OCI-LY1 (cell line): ENCODE results near the gene SLC9A9.
A peak's percentile ranks its signal among the peaks of the same experiment; 100 is the strongest.

Experiments
- H2AFZ ChIP-seq: fragments of 200-600 bp; sonication (generic), shearing (Covaris generic); 2 replicates; pipeline ENCODE4 v1.6.0; 2014; ENCODE audit warnings: antibody characterized with exemption, mild to moderate bottlenecking, low read length
- H3F3A ChIP-seq: fragments of 200-600 bp; sonication (generic), shearing (Covaris generic); 2 replicates; pipeline ENCODE4 v1.6.0; 2014; ENCODE audit warnings: mild to moderate bottlenecking, antibody characterized with exemption, low read length, moderate library complexity; ENCODE audit not compliant: insufficient read depth
- H3K27ac ChIP-seq: fragments of 200-600 bp; sonication (generic); 2 replicates; pipeline ENCODE4 v1.5.1; 2014; ENCODE audit warnings: low read length, mixed run types, mild to moderate bottlenecking, low read depth; ENCODE audit not compliant: poor library complexity, severe bottlenecking
- H3K27me3 ChIP-seq: fragments of 200-600 bp; sonication (generic); 2 replicates; pipeline ENCODE4 v1.6.0; 2014; ENCODE audit warnings: antibody characterized with exemption, mild to moderate bottlenecking, low read length, moderate library complexity; ENCODE audit not compliant: insufficient read depth
- H3K36me3 ChIP-seq: fragments of 200-600 bp; sonication (generic); 2 replicates; pipeline ENCODE4 v1.6.1; 2014; ENCODE audit warnings: mild to moderate bottlenecking, antibody characterized with exemption, low read length, moderate library complexity, mixed read lengths; ENCODE audit not compliant: insufficient read depth
- H3K4me1 ChIP-seq: fragments of 200-600 bp; sonication (generic); 2 replicates; pipeline ENCODE4 v1.5.1; 2014; ENCODE audit warnings: mild to moderate bottlenecking, low read length, moderate library complexity; ENCODE audit not compliant: insufficient read depth, severe bottlenecking
- H3K4me2 ChIP-seq: fragments of 200-600 bp; sonication (generic), shearing (Covaris generic); 2 replicates; pipeline ENCODE4 v1.6.1; 2014; ENCODE audit warnings: low read length
- H3K4me3 ChIP-seq: fragments of 200-600 bp; sonication (generic); 2 replicates; pipeline ENCODE4 v1.5.1; 2014; ENCODE audit warnings: low read length, low read depth, mild to moderate bottlenecking, mixed read lengths; ENCODE audit not compliant: poor library complexity, severe bottlenecking
- H3K79me2 ChIP-seq: fragments of 200-600 bp; shearing (Covaris generic); 2 replicates; pipeline ENCODE4 v1.6.1; 2016; ENCODE audit warnings: mixed run types, low read length, mixed read lengths; ENCODE audit not compliant: insufficient read depth
- H3K9ac ChIP-seq: fragments of 200-600 bp; sonication (generic), shearing (Covaris generic); 2 replicates; pipeline ENCODE4 v1.6.1; 2014; ENCODE audit warnings: mild to moderate bottlenecking, low read length, mixed read lengths
- H3K9me2 ChIP-seq: fragments of 200-600 bp; sonication (generic), shearing (Covaris generic); 2 replicates; pipeline ENCODE4 v1.6.1; 2014; ENCODE audit warnings: low read depth, mild to moderate bottlenecking, low read length, mixed read lengths
- H3K9me3 ChIP-seq: fragments of 200-600 bp; shearing (Covaris generic); 2 replicates; pipeline ENCODE4 v1.6.1; 2014; ENCODE audit warnings: low read length, mixed read lengths
- H4K20me1 ChIP-seq: fragments of 200-600 bp; sonication (generic), shearing (Covaris generic); 2 replicates; pipeline ENCODE4 v1.6.0; 2016; ENCODE audit warnings: mild to moderate bottlenecking, low read length; ENCODE audit not compliant: insufficient read depth
- EZH2 ChIP-seq: fragments of 200-600 bp; sonication (generic), shearing (Covaris generic); IDR thresholded peaks from 2 replicates; pipeline ENCODE4 v1.8.0; 2017; ENCODE audit warnings: borderline replicate concordance, mixed run types, mild to moderate bottlenecking, antibody characterized with exemption, low read length, moderate library complexity, mixed read lengths
- TF ChIP-seq, protein P1 (sequence below): fragments of 200-600 bp; sonication (generic), shearing (Covaris generic); IDR thresholded peaks from 2 replicates; pipeline ENCODE4 v1.5.1; 2017; ENCODE audit warnings: mild to moderate bottlenecking, antibody characterized with exemption, low read length, moderate library complexity, mixed read lengths

Gene SLC9A9

DNA sequence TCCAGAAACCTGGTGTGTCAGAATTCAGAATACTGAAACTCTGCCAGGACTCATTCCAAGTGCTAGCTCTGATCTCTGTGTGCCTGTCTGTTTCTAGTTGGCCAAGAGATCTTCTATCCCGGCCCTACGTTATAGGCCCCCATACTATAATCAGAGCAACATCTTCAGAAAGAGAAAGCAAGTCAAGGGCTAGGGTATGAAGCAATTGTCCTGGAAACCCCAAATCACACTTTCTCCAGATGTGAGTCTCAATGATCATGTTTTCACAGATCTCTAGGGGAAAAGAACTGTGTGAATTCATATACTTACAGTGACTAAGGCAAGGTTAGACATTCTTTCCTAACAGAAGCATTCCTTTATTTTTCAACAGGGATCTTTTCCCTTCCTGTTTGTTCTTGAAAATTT lies 309.7 kb downstream of the SLC9A9 start:
- Histone ChIP-seq H3K4me2 (no peak overlapping the region), H3K9ac (no peak overlapping the region; the same call in 1 of the 2 replicates), H3K27me3 (no peaks in the 10 kb centered on the region), H3K9me3 (peaks cover 6% of the 10 kb centered on the region; the same call in 1 of the 2 replicates), H3K9me2 (no peaks in the 10 kb centered on the region), H3F3A (no peaks in the 10 kb centered on the region), H2AFZ (no peak overlapping the region), H3K4me1 (peaks cover 47% of the 10 kb centered on the region), H3K79me2 (no peaks in the 10 kb centered on the region), H4K20me1 (no peaks in the 10 kb centered on the region), H3K27ac (no peak overlapping the region), H3K36me3 (no peaks in the 10 kb centered on the region), H3K4me3 (no peak overlapping the region)
- TF ChIP-seq, protein P1, sequence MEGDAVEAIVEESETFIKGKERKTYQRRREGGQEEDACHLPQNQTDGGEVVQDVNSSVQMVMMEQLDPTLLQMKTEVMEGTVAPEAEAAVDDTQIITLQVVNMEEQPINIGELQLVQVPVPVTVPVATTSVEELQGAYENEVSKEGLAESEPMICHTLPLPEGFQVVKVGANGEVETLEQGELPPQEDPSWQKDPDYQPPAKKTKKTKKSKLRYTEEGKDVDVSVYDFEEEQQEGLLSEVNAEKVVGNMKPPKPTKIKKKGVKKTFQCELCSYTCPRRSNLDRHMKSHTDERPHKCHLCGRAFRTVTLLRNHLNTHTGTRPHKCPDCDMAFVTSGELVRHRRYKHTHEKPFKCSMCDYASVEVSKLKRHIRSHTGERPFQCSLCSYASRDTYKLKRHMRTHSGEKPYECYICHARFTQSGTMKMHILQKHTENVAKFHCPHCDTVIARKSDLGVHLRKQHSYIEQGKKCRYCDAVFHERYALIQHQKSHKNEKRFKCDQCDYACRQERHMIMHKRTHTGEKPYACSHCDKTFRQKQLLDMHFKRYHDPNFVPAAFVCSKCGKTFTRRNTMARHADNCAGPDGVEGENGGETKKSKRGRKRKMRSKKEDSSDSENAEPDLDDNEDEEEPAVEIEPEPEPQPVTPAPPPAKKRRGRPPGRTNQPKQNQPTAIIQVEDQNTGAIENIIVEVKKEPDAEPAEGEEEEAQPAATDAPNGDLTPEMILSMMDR: no peak
- no peak for TF ChIP-seq EZH2

DNA sequence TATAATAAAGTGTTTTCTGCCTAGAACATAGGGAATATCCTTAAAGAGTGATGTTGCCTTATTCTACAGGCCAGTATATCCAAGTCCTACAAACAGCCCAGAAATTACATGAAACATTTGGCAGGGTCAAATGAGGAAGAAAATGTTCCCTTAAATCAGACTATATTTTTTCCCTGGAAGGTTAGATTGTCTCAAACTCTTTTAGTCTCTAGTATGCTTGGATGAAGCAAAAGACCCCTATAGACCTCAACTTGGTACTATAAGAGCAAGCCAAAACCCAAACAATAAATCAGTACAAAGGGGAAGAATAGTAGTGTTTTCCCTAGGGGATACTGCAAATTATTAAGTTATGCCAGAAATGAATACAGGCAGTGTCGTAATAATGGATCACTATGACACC lies 310.2 kb downstream of the SLC9A9 start:
- Histone ChIP-seq H3K9me2 (no peaks in the 10 kb centered on the region), H3F3A (no peaks in the 10 kb centered on the region), H3K36me3 (no peaks in the 10 kb centered on the region), H2AFZ (no peak overlapping the region), H3K9me3 (peaks cover 6% of the 10 kb centered on the region; the same call in 1 of the 2 replicates), H3K27me3 (no peaks in the 10 kb centered on the region), H3K79me2 (no peaks in the 10 kb centered on the region), H3K4me3 (no peak overlapping the region), H3K4me1 (peaks cover 52% of the 10 kb centered on the region), H4K20me1 (no peaks in the 10 kb centered on the region), H3K4me2 (no peak overlapping the region), H3K27ac (no peak overlapping the region), H3K9ac (no peak overlapping the region)
- TF ChIP-seq EZH2: no peak
- TF ChIP-seq, protein P1: no peak

DNA sequence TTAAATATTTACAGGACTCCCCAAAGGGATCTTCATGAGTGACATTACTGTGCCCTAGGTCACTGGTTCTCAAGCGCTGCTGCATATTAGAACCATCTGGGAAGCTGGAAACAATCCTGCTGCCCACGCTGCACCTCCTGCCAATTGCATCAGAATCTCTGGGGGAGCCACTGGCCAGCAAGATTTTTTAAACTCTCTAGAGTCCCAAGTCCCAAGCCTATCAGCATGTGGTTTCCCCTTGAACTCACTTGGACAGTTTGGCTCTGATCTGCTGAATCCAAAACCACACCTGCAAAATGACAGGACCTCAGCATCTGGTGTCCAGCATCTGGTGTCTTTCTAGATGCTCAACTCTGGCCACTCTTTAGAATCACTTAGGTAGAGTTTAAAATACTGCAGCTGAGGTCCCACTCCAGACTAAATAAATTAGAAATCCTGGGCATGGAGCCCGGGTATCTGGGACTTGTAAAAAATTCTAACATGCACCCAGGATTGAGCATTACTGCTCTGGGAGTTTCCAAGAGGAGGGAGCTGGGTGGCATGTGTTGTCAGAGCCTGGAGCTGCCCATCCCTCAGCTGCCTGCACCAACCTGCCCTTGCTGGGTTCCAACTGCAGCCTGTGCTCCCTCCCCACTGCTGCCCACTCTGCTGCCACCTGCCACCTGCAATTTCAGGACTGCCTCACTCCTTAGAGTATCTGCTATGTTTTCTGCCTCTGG lies 311.3 kb downstream of the SLC9A9 start:
- no peak for TF ChIP-seq EZH2
- TF ChIP-seq, protein P1: no peak
- no peaks in the 10 kb centered on the region for H3F3A ChIP-seq
- H3K9ac ChIP-seq: no peak overlapping the region
- H3K9me3 ChIP-seq: peaks cover 6% of the 10 kb centered on the region; the same call in 1 of the 2 replicates
- no peaks in the 10 kb centered on the region for H3K79me2 ChIP-seq
- peaks cover 54% of the 10 kb centered on the region for H3K4me1 ChIP-seq
- peak overlapping the region; percentile 59 for H3K27ac ChIP-seq
- no peaks in the 10 kb centered on the region for H3K9me2 ChIP-seq
- no peak overlapping the region for H3K4me3 ChIP-seq
- no peak overlapping the region for H2AFZ ChIP-seq
- H3K36me3 ChIP-seq: no peaks in the 10 kb centered on the region
- no peaks in the 10 kb centered on the region for H3K27me3 ChIP-seq
- H4K20me1 ChIP-seq: no peaks in the 10 kb centered on the region
- H3K4me2 ChIP-seq: peak overlapping the region; percentile 32
